UCSD-AML1 (cell line): ENCODE measurements around the gene ENOX2.
"Not testable (repeated sequence)": the region's sequence is repeated elsewhere in the genome, so short reads cannot be mapped to it uniquely, and the experiment has no call there.

Source experiments
- DNase-seq: peaks from one replicate; lab custom pipeline; 2025; ENCODE audit not compliant: unreplicated experiment; lab: John Stamatoyannopoulos, UW

Gene ENOX2

GRCh38 chrX:130769835-130770234 is 133.2 kb downstream of the ENOX2 start:
- DNase-seq, result no peak

- no peak for DNase-seq
Measured at GRCh38 chrX:130758072-130758471, 144.9 kb downstream of the ENOX2 start.

GRCh38 chrX:130756233-130756632 is 146.8 kb downstream of the ENOX2 start:
- no peak for DNase-seq

GRCh38 chrX:130754353-130754752 is 148.7 kb downstream of the ENOX2 start:
- DNase-seq, result no peak

GRCh38 chrX:130746709-130747342 is 156.2 kb downstream of the ENOX2 start:
- no peak for DNase-seq

GRCh38 chrX:130746077-130746476 is 156.9 kb downstream of the ENOX2 start:
- no peak for DNase-seq

GRCh38 chrX:130741584-130741983 is 161.4 kb downstream of the ENOX2 start:
- no peak for DNase-seq

GRCh38 chrX:130741151-130741550 is 161.9 kb downstream of the ENOX2 start:
- DNase-seq, result no peak

- no peak for DNase-seq
Measured at GRCh38 chrX:130738638-130739195, 164.3 kb downstream of the ENOX2 start.

- no peak for DNase-seq
Measured at GRCh38 chrX:130734713-130735112, 168.3 kb downstream of the ENOX2 start.

GRCh38 chrX:130728208-130728607 is 174.8 kb downstream of the ENOX2 start:
- no peak for DNase-seq

GRCh38 chrX:130726661-130727060 is 176.3 kb downstream of the ENOX2 start:
- no peak for DNase-seq

- DNase-seq, result no peak
Measured at GRCh38 chrX:130725519-130725918, 177.5 kb downstream of the ENOX2 start.

- no peak for DNase-seq
Measured at GRCh38 chrX:130719413-130719812, 183.6 kb downstream of the ENOX2 start.

GRCh38 chrX:130718137-130718536 is 184.9 kb downstream of the ENOX2 start:
- DNase-seq, result no peak

- no peak for DNase-seq
Measured at GRCh38 chrX:130716781-130717413, 186.1 kb downstream of the ENOX2 start.

GRCh38 chrX:130716346-130716745 is 186.7 kb downstream of the ENOX2 start:
- no peak for DNase-seq

GRCh38 chrX:130715299-130715698 is 187.7 kb downstream of the ENOX2 start:
- no peak for DNase-seq

GRCh38 chrX:130714665-130715064 is 188.3 kb downstream of the ENOX2 start:
- DNase-seq, result no peak

- DNase-seq, result no peak
Measured at GRCh38 chrX:130714135-130714534, 188.9 kb downstream of the ENOX2 start.

- DNase-seq, result not testable (repeated sequence)
Measured at GRCh38 chrX:130709178-130709577, 193.8 kb downstream of the ENOX2 start.

GRCh38 chrX:130705591-130705990 is 197.4 kb downstream of the ENOX2 start:
- DNase-seq, result no peak
